ENCODE results near the gene PRKG2.
"Not testable (repeated sequence)": the region's sequence is repeated elsewhere in the genome, so short reads cannot be mapped to it uniquely, and the experiment has no call there.

PRKG2 gene

DNA sequence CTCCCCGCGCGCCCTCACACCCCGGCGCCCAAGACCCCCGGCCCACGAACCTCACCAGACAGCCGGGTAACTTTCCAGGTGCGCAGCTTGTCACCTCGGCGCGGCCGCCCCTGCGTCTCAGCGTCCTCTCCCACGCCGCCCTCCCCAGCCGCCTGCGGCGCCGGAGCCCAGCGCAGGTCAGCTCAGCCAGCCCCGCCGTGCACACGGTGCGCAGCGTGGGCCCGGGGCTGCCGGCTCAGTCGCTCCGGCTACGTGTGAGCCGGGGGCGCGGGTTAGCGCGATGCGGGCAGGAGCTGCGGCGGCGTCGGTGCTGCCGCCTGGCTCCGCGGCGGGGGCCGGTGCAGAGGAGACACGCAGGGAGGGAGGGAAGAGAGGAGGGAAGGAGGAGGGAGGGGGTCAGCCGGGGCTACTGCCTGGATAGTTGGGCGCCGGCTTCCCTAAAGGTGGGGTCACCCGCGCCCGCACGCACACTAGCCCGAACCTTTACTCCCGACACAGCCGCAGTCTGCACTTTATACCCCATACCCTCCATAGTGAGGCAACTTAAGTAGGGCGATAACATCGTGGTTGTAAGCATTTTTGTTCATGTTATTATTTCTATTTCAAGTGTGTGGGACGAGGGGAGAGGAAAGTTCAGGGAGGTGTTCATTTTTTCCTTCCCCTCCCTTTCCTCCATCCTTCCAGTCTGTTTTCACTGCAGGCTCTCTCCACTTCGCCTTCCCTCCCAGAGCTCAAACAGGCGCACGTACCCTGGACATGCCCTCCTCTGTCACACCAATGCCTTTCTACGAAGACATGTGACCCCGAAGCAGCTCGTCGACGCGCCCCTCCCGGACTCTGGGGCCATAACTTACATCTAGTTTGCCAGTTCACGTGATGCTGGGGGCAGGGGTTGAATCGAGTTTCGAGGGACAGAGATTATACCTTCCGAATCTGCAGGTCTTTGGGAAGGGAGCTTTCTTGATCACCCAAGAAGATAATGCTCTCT is at the start of gene PRKG2:
Gene PRKG2, minus strand, starts transcription at position 342 of the 988 bp plus-strand sequence. CDS start 10,175 bp downstream, outside the sequence.
- no peak for DNase-seq (ENCODE audit: low spot score)

- no peak for DNase-seq (ENCODE audit: low spot score)
Observed at GRCh38 chr4:81260443-81261101, 45.5 kb upstream of the PRKG2 start.

DNA sequence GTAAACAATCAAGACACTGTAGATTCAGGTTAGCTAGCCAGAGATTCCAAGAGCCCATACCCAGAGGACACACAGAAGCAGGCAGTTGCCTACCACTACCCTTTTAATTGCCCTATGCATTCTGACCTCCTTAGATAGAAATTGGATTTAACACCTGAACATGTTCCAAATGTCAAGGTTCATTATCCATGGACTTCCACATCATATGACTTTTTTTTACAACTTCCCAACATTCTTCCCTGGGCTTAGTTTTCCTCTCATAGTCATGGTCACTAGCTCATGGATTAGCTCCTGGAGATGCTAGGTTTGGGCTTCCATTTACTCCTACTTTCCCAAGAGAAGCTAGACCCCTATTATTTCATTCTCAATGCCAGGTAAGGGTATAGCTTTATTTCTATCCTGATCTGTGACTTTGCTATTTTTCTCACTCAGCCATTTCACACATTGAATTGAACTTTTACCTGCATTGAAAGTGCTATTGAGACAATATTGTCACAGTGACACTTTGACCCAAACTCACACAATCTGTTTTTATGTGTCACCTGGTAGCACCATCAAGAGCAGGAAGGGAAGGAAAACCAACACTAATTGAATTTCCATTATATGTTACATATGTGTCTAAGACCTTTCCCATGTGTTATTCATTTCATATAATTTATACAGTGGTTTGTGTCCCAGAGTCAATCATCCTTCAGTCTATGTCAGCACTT is 44.0 kb upstream of the PRKG2 start:
- no peak for DNase-seq (ENCODE audit: low spot score)

- no peak for DNase-seq (ENCODE audit: low spot score)
Observed at GRCh38 chr4:81257816-81258215, 42.8 kb upstream of the PRKG2 start.

- no peak for DNase-seq (ENCODE audit: low spot score)
Observed at GRCh38 chr4:81257021-81257420, 42.0 kb upstream of the PRKG2 start.

GRCh38 chr4:81256059-81256970 is 41.3 kb upstream of the PRKG2 start:
- DNase-seq (ENCODE audit: low spot score): no peak

GRCh38 chr4:81255524-81255923 is 40.5 kb upstream of the PRKG2 start:
- no peak for DNase-seq (ENCODE audit: low spot score)

DNA sequence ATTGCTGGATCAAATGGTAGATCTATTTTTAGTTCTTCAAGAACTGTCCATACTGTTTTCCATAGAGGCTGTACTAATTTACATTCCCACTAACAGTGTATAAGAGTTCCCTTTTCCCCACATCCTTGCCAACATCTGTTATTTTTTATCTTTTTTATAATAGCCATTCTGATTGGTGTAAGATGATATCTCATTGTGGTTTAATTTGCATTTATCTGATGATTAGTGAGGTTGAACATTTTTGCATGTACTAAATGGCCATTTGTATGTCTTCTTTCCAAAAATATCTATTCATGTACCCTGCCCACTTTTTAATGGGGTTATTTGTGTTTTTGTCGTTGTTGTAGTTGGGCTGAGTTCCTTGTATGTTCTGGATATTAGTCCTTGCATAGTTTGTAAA is 35.4 kb upstream of the PRKG2 start:
- no peak for DNase-seq (ENCODE audit: low spot score)

- DNase-seq (ENCODE audit: low spot score): no peak
Observed at GRCh38 chr4:81245218-81246009, 30.4 kb upstream of the PRKG2 start.

- no peak for DNase-seq (ENCODE audit: low spot score)
Observed at GRCh38 chr4:81237791-81238190, 22.8 kb upstream of the PRKG2 start.

DNA sequence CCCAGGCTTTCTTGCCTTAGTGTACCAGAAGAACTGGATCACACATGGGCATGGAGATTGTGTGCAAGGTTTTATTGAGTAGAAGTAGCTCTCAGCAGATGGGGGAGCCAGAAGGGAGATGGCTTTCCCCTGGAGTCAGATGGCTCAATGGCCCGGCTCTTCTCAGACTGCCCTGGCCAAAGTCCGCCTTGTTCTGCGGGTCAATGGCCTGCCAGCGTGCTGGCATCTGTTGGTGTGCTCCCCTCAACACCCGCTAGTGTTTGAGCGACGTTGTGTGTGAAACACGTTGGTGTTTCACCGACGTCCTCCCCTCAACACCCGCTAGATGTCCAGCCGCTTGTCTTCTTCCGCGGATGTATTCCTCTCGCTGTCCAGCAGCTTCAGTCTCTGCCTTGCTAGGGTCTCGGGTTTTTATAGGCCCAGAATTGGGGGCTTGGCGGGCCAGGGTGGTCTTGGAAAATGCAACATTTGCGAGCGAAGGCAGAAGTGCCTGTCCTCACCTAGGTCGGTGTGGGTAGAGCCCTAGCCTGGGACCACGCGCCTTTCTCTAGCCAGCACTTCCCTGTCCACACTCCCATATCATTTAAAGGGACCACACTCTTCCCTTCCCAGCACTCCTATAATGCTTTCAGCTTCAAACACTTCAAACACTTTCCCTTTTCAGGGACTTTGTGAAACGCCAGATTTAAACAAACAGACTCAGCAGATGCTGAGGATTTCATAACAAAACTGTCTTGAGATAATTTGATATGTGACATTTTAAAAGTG is 21.1 kb upstream of the PRKG2 start:
- DNase-seq (ENCODE audit: low spot score): no peak

GRCh38 chr4:81227968-81228367 is 12.9 kb upstream of the PRKG2 start:
- no peak for DNase-seq (ENCODE audit: low spot score)

GRCh38 chr4:81227138-81227537 is 12.1 kb upstream of the PRKG2 start:
- DNase-seq (ENCODE audit: low spot score): no peak

- no peak for DNase-seq (ENCODE audit: low spot score)
Observed at GRCh38 chr4:81225252-81225651, 10.2 kb upstream of the PRKG2 start.

DNA sequence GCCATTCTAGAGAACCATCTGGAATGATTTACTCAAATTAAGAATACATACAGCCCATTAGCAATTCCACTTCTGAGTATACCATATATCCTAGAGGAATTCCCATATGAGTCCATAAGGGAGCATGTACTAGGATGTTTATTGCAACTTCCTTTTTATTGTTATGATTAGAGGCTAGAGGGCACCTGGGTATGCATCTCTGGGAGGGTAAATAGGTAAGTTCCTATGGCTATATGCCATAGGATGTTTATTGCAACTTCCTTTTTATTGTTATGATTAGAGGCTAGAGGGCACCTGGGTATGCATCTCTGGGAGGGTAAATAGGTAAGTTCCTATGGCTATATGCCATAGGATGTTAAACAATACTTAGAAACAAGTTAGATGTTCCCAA is 7.1 kb upstream of the PRKG2 start:
- not testable (repeated sequence) for DNase-seq (ENCODE audit: low spot score)

- no peak for DNase-seq (ENCODE audit: low spot score)
Observed at GRCh38 chr4:81221303-81222081, 6.5 kb upstream of the PRKG2 start.

- DNase-seq (ENCODE audit: low spot score): no peak
Observed at GRCh38 chr4:81220271-81220670, 5.2 kb upstream of the PRKG2 start.

DNA sequence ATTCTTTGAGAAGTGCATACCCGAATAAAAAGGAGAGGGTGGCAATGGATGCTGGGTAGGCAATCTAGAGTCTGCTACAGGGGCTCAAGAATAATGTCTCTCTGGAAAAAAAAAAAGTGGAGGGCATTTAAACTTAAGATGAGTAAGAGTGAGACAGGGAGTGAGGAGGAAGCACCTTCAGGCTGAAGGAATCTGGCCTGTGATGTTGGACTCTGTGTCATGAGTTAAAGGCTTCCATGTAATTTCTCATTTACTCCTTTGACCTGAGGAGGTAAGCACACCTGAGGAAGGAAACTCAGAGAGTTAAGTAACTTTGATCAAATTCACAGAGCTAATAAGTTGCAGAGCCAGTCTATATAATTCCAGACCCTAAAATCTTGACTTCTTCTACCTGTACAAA is 3.2 kb upstream of the PRKG2 start:
- no peak for DNase-seq (ENCODE audit: low spot score)

DNA sequence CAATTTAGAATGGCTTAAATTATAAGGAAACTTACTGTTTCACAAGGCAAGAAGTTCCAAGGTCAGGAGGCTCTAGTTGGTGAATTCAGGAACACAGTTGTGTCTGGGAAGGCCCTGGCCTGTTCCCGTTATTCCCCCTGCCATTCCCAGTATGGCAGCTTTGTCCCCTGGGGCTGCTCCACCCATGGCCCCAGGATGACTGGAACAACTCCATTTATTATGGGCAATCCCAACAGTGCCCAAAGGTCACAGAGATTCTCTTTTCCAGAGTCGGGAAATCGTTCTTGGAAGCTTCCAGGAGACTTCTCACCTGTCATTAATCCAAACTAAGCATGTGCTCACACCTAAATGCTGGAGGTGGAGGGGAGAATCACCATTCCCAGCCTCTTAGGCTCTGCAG is 2.8 kb upstream of the PRKG2 start:
- no peak for DNase-seq (ENCODE audit: low spot score)

Measured in Ammon's horn (tissue), 1 donor.